Dedifferentiated amniotic fluid mesenchymal stem cell (primary cell): ENCODE data around the gene PHF3.
A peak's percentile ranks its signal among the peaks of the same experiment; 100 is the strongest.
"Not testable (repeated sequence)": the region's sequence is repeated elsewhere in the genome, so short reads cannot be mapped to it uniquely, and the experiment has no call there.

Source experiments
- DNase-seq: peaks from one replicate; pipeline ENCODE4 v3.0.0-alpha.2; 2016; ENCODE audit errors: extremely low spot score

Gene PHF3

DNA sequence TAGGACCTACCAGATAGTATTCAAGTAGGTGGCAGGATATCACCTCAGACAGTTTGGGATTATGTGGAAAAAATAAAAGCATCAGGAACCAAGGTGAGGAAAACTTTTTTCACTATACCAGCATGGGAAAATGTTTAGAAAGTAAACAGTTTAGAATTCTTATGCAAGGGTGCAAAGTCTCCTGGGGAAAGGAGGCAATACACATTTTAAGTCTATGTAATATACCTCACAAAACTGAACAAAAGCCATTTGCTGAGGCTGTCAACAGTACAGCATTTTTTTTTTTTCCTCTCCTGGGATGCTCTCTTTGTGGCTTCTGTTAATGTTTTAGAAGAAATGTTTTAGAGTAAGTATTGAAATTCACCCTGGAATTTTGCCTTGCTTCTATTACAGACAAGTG is 73.5 kb downstream of the PHF3 start:
- DNase-seq = no peak

DNA sequence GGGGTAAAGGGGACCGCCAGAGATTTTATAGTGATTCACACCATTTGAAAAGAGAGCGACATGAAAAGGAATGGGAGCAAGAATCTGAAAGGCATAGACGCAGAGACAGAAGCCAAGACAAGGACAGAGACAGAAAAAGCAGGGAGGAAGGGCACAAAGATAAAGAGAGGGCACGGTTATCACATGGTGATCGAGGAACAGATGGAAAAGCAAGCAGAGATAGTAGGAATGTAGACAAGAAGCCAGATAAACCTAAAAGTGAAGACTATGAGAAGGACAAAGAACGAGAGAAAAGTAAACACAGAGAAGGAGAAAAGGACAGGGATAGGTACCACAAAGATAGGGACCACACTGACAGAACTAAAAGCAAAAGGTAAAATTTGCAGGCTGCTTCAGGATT is 77.7 kb downstream of the PHF3 start:
- no peak for DNase-seq

DNA sequence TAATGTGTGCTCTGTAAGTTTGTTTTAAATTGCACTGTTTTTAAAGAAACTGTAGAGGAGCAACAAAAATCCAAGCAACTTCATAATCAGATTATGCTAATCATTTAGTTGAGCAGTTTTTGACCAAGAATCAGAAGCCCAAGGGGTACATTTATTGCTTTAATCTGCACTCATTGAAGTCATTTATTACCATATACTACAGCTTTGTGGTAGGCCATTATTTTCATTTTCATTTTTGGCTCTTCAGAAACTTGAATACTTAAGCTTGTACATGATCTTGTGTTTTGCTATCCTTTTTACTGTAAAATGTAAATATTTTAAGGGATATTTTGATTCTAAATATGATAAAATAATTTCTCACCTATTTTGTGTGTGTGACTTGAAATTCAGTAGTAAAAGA is 78.5 kb downstream of the PHF3 start:
- no peak for DNase-seq

DNA sequence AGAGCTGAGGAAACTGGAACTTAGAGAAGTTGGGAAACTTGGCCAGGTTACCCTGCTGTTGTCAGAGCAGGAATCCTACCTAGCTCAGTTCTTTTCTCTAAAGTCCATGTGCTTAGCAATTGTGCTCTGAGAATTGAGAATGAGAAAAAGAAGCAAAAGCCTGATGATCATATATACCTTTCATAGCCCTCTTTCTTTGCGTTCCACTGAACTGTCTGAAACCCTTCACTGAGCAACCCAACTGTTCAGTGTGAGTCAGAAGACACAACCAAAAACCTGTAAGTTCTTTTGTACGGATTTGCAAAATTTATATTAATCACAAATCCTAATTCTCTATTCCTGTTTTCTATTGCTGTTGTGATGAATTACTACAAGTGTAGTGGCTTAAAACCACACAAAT is 80.6 kb downstream of the PHF3 start:
- DNase-seq = no peak

DNA sequence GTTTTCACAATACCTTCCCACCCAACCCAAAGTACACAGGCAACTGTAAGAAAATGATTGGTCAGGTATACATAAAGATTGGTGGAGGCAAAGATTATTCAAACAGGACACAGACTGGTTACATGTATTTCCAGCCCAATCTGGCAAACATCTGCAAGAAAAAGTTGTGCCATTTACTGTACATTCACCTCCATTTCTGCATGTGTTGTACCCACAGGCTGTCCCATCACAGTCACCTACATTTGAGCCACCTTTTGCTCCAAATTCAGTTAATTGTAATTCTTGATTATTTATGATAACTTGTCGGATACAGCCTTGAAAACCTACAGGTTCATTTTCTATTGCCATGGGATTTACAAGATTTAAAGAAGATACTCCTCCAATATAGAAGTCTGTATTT is 85.6 kb downstream of the PHF3 start:
- no peak for DNase-seq

DNA sequence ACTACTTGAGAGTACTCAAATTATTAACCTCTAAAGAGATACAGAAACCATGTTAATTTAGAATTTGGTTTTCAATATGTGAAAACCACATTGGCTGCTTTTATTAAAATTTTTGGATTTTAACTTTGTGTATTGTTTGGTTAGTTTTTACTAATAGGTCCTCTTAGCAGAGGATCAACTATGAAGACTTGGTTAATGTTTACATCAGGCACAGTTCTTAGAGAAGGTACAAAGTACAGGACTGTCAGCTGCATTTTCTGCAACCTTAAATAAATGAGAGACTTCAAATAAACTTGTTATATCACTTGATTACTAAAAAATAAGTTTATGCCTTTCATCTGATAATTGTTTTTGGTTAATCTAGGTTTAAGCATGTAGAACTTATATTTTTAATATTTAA is 89.1 kb downstream of the PHF3 start:
- DNase-seq = no peak

DNA sequence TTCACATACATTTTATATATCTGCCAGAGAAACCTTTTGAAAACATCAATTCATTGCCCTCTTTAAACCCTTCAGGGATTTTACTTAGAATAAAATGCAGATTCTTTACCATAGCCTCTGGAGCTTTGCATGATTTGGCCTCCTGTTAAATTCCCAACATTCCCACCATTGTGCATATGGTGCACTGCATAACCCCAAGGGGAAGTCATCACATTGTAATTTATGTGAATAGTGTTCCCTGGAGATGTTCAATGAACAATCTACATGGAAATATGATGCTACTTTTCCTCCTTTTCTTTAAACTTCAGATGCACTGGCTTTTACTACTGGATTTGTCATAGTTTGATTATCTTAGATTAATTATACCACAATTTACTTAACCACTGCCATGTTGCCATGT is 94.7 kb downstream of the PHF3 start:
- no peak for DNase-seq

DNA sequence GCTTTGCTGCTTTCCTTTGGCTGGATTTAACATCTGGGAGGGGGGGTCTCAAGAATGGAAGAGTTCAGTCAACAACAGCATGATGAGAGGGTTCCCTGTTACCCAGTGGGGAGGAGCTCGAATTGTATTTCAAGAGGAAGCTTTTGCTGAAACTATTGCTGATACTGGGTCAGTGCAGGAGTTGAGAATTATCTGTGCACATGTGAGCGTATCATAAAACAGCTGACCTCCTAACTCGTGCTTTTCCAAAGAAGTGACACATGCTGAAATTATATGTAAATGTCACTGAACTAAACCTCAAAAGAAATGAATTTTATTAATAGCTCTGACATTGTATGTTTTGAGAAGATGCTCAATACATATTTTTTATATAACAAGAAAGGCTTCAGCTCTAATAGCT is 96.3 kb downstream of the PHF3 start:
- no peak for DNase-seq

DNA sequence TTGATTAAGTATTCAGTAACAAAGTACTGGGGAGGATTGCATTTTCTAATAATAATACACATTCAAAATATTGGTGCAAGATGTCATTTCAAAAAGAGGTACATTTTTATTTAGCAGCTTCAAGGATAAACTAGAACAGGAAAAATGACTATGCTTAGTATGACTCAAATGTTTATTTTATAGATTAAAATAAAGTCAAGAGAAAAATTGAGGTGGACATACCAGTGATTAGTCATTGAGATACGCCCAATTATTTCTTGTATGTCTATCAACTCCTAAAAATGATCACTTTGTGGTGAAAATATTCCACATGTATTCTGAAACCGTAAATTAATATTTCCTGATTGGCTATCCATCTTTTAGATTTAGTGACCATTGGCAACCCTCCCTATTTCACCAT is 96.7 kb downstream of the PHF3 start:
- DNase-seq = peak; percentile 21

DNA sequence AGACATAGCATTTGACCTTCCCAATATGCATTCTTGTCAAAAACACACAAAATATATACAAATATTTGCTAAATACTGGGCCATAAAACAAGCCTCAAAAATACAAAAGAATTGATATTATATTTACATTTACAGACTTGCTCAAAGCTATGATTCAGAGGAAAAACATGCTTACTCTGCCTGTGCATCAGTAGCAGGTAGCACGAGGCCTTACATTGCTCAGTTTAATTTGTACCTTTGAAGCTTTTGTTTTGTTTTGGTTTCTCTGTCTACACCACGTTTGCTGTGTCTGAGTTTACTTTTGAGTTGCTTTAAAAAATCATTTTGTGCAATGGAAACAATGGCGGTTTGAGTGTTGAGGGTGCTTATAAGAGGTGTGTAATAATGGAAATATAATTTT is 99.3 kb downstream of the PHF3 start:
- DNase-seq = no peak

DNA sequence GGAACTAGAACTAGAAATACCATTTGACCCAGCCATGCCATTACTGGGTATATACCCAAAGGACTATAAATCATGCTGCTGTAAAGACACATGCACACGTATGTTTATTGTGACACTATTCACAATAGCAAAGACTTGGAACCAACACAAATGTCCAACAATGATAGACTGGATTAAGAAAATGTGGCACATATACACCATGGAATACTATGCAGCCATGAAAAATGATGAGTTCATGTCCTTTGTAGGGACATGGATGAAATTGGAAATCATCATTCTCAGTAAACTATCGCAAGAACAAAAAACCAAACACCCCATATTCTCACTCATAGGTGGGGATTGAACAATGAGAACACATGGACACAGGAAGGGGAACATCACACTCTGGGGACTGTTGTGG is 102.6 kb downstream of the PHF3 start:
- DNase-seq = not testable (repeated sequence)

DNA sequence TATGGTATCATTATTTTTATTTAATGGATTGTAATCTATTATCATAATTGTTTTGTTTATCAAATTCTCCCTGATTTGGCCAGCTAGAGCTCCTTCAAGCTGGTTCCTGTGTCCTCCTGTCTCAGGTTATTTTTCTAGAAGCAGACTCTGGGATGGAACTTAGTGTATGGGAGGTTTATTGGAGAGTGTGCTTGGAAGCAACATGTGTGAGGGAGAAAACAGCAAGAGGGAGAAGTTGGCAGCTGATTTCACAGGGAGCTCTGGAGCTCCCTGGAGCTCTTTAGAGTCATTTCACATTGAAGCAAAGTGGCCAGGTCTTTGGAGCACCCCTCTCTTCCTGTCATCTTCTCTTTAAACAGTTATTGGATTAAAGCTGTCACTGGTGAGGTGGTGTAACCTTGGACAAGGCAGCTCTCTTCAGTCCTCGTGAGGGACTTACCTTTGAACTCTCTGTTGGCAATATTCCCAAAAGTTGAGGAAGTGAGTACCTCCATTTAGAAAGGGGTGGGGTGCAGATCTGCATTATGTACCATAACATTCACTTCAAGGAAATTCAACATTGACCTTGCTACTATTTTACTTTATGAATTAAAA is 103.6 kb downstream of the PHF3 start:
- DNase-seq = no peak

DNA sequence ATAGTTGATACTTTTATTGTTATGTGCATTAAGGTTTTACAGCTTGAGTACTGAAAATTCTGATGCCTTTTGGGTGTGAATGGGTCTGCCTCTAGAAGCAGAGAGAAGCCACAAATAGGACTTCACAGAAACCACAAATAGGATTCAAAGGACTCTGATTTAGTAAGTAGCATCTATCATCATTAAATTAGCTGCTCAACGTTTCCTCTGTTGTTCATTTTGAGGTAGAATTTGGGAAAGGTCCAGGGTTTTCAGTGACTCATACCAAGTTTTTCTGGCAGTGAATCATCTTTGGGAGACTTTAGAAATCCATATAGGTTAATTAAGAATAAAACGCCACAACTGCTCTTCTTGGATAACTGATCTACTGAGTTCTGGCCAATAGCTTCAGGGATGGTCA is 105.1 kb downstream of the PHF3 start:
- peak; percentile 32 for DNase-seq

DNA sequence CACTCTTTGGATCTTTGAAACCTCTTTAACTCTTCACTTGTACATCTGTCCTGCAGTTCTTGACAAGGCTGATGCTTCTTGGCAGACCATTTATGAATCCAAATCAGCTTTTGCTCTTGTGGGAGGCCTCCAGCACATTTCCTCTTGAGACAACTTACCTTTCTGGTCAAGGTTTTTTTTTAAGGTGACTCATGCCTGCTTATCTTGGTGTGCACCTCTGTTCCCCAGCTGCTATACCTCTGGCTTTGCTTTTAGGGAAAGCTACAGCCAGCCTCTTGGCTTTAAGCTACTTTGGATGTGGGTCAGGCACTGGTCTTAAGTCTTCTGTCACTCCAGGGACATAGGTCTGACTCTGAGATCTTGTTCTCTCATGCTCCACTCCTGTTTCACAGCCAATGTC is 106.5 kb downstream of the PHF3 start:
- DNase-seq = no peak

DNA sequence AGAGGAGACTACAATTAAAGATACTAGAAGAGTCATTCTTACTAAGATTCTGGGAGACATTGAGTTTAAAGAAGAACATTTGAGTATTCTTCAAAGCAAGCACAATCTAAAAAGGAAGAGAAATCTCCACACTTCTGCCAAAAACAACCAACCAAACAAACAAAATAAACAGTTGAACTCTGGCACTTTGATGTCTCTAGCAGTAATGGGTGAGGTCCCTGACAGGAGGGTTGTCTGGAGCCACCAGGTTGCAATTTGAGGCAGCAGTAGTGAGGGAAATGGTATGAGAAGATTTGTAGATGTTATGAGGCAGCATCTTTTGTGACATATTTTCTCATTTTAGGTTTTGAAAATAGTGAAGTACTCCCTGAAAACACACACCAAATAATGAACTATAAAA is 108.1 kb downstream of the PHF3 start:
- no peak for DNase-seq

DNA sequence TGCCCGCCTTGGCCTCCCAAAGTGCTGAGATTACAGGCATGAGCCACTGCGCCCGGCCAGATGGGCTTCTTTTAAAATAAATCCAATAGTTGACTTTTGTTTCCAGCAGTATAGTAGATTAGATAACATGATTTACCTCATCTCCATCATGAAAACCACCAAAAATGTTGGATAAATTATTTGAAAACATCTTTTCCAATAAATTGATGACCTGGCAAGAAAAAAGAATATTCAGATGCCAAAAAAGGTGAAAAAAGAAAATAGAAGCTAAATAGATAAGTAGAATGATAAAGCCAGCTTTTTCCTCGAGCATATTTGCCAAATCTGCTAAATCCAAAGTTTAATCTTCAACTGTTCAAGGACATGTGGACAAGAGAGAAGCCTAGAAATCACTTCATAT is 109.2 kb downstream of the PHF3 start:
- DNase-seq = no peak

DNA sequence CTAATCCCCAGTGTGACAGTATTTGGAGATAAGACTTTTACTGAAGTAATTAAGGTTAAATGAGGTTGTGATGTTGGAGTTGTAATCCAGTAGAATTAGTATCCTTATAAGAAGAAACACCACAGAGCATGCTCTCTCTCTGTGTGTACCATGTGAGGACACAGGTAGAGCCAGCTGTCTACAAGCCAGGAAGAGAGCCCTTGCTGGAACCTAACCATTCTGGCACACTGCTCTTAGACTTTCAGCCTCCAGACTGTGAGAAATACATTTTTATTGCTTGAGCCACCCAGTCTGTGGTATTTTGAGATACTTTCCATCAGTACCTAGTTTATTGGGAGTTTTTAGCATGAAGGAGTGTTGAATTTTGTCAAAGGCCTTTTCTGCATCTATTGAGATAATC is 110.2 kb downstream of the PHF3 start:
- DNase-seq = no peak

DNA sequence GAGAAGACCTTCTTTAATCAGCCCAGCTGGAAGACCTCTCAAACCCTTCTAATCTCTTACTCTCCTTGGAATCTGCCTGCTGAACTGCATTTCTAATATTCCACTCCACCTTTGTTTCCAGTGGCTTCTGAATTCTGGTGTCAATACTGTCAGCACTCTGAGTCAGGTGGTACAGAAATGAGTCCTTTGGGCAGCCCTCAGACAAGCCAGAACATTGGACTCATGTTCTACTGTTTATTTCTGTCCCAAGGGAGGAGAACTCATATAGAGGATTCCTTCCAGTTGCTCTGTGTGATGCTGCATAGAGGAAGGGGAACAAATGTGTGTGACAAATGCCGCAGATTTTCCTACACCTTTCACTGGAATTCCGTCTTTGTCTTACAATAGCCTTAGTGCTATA is 114.8 kb downstream of the PHF3 start:
- DNase-seq = no peak

DNA sequence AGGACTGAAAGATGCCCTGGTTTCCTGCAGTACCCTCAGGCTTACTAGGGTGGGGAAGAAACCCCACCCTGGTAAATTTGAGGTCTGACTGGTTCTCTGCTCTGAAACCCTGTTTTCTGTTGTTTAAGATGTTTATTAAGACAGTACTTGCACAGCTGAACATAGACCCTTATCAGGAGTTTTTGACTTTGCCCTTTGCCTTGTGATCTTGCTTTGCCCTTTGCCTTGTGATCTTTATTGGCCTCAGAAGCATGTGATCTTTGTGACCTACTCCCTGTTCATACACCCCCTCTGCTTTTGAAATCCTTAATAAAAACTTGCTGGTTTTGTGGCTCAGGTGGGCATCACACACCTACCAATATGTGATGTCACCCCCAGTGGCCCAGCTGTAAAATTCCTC is 121.7 kb downstream of the PHF3 start:
- not testable (repeated sequence) for DNase-seq

DNA sequence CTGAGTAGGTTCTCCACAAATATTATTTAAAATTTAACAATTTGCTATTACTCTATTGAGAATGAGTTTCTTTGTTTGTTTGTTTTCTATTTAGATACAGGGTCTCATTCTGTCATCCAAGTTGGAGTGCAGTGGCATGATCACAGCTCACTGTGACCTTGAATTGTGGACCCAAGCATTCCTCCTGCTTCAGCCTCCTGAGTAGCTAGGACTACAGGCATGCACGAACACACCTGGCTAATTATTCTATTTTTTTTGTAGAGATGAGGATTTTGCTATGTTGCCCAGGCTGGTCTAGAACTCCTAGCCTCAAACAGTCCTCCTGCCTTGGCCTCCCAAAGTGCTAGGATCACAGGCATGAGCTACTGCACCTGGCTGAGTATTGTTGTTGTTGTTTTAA is 122.2 kb downstream of the PHF3 start:
- no peak for DNase-seq

DNA sequence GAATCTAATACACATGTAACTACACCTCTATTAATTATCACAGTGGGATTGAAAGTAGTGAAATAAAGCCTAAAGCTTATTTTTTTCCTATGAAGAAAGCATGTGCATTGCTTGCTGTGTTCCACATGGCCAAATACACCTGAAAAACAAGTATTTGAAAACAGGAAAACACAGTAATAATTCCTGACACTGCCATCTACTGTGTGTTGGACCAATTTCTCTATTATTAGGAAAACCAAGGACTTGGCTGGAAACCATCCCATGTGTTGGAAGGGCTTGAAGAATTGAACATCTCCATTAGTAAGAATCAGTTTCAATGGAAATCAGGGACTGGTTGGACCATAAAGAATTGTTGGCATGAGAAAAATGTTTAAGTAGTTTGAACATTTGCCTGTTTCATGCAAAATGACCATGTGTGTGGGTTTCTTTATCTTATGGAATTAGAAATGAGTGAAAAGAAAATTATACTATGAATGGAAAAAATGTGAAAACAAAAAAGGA is 124.1 kb downstream of the PHF3 start:
- DNase-seq = no peak

DNA sequence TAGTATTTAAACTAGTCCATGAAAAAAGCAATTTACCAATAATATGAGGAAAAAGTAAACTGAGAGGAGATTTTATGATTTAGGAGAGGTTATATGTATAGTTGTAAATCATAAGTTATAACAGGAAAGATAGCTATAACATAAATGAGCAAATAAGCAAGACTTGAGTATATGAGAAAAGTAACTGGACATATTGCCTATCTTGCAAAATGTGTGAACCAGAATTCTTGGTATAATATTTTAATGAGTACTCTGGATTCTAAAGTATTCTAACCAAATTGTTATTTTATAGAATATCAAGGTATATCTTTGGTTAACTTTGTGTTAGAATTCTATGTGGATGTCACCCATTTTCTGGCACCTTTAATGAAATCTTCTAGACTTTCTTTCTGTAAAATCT is 124.6 kb downstream of the PHF3 start:
- no peak for DNase-seq

DNA sequence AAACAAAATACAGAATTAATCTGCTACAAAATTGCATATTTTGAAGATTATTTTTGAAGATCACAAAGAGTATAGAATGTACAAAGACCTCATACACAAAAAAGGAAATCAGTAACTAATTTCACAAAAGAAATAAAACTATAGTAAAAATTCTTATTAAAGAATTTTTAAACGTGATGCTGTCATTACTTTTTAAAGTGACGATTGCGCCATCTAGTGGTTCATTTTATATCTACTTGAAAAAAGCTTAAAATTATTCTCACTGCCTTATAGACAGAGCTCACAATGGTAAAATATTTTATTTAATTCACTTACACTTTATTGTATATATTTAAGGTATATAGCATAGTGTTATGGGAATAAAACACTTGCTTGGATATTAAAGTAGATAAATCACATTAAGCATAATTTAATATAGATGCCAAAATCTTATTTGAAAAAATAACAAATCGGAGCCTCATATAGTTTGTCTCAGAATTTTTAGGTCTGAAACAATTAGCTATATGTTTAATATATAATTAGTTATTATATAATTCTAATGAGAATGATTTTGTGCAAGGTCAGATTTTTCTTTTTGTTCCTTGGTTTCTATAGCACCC is 128.8 kb downstream of the PHF3 start:
- peak; percentile 77 for DNase-seq
